Nucleus accumbens (tissue), 56 donors: Measurements from ENCODE around the gene SLC12A6.
"Not testable (repeated sequence)": the region's sequence is repeated elsewhere in the genome, so short reads cannot be mapped to it uniquely, and the experiment has no call there.

Source experiments
- DNase-seq, 56 donors: peaks; one replicate each; lab custom pipeline; 2025; lab: John Stamatoyannopoulos, UW

The SLC12A6 gene

DNA sequence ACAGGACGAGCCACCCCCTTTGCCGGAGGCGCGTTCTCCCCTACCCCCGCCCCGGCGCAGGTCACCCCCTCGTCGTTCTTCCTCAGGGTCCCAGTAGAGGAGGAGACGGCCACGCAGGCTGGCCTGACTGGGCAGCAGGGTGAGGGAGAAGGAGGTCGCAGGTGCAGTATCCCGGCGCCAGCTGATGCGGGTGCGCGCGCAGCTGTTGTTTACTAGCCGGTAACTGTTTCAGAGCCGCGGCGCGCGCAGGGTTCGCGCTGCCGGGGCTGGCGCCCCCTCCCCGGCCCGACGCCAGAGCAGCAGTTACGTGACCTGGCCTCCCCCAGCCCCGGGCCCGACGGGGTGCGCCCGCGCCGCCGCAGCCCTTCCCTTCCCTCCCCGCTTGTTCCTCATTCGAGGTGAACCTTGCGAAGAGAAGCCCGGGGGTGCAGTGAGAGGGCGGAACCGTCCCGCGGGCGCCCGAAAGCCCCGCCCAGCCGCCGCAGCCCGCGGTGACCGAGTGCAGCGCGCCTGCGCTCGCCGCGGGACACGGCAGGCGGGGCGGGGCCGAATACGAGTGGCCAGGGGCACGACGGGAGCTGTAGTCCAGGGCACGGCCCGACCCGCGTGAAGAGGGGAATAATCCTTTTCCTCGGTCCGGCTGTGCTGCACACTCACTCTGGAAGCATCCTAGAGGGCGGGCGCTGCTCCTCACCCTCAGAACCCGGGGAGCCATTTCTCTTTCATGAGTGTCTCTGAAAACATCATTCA is at the start of gene SLC12A6:
Gene SLC12A6, minus strand, starts transcription at position 225 of the 750 bp plus-strand sequence. CDS start 1,101 bp downstream, outside the sequence.
- peak; percentile 10 to 97 (median 87) for DNase-seq

DNA sequence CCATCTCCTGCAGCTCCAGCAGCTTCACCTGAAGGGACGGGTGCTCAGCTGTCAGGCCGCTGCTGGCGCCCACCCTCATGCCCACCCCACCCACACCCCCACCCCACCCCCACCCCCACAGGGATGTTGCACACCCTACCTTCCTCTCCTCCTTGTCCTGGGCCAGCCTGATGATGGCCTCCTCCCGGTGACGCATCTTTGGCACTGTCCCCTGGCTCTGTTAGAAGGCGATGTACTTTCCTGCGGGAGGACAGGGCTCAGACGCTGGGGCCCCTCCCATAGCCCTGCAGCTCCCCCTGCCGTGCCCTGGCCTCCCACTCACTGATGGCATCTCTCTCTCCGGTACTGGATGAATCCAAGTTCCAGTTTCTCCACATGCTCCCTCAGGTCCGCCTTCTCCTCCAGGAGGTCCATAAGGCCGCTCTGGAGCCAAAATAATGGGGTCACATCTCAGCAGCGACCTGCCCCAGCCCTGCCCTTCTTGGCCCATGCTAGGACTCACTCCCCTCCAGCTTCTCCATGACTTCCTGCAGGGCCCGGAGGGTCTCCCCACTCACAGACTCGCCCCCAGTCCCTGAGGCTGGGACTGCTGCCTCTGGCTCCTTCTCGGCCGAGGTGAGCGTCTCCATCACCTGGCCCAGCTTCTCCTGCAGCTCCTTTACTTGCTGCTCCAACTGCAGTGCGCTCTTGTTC is 44.4 kb upstream of the SLC12A6 start:
- DNase-seq = not testable (repeated sequence)

DNA sequence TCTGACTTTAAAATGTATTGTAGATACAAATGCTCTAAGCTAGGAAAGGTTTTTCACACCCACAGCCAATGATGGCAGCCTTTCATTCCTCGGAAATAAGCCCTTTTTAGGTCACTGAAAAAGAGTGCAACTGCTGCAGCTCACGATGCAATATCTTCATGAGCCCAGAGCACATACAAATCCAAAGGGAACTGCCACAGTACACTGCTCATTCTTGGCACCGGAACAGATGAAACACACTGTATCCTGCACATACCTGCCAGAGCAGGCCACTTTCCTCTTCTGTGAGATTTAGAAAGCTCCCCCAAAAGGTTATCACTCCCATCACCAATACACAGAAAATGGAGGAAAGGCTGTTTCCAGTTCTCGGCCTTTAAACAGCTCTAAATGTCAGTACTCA is 42.9 kb upstream of the SLC12A6 start:
- DNase-seq = not testable (repeated sequence)

DNA sequence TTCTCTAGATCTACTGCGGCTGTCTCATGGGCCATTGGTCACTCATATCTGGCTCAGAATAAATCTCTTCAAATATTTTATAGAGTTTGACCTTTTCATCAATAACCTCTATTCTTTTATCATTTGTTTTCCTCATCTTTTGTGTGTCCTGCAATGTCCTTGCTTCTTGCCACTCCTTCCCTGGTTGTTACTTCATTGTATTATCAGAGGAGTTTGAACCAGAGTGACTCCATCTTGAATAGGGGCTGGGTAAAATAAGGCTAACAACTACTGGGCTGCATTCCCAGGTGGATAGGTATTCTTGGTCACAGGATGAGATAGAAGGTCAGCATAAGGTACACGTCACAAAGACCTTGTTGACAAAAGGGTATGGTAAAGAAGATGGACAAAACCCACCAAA is 39.3 kb upstream of the SLC12A6 start:
- no peak for DNase-seq

DNA sequence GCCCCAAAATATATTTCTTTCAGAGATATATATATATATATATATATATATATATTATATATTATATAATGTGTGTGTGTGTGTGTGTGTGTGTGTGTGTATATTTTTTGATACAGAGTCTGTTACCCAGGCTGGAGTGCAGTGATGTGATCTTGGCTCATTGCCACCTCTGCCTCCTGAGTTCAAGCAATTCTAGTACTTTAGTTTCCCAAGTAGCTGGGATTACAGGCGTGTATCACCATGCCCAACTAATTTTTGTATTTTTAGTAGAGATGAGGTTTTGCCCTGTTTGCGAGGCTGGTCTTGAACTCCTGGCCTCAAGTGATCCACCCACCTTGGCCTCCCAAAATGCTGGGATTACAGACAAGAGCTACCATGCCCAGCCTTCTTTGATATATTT is 38.0 kb upstream of the SLC12A6 start:
- DNase-seq = not testable (repeated sequence)

DNA sequence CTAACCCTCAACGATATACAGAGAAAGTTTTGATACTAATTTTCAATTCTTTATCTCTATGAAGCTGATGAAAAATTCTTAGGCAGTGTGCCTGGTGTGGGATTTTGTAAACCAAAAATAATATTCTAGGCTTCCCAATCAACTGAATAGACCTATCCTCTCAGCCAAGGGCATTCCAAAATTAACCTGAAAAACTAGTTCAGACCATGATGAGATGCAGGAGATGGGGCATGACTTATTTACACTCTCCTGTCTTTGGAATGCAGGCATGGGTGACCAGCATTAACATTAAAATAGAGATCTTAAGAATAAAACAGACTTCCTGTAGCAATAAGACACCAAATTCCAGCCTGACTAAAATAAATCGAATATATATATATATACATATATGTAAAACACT is 37.2 kb upstream of the SLC12A6 start:
- DNase-seq = no peak

DNA sequence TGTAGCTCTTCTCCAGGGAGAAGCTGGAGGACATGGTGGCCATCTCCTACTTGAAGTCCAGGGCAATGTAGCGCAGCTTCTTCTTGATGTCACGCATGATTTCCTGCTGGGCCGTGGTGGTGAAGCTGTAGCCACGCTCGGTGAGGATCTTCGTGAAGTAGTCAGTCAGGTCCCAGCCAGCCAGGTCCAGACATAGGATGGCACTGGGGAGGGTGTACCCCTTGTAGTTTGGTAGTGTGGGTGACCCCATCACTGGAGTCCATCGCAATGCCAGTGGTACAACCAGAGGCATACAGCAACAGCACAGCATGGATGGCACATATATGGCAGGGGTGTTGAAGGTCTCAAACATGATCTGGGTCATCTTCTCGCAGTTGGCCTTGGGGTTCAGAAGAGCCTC is 36.4 kb upstream of the SLC12A6 start:
- no peak for DNase-seq

DNA sequence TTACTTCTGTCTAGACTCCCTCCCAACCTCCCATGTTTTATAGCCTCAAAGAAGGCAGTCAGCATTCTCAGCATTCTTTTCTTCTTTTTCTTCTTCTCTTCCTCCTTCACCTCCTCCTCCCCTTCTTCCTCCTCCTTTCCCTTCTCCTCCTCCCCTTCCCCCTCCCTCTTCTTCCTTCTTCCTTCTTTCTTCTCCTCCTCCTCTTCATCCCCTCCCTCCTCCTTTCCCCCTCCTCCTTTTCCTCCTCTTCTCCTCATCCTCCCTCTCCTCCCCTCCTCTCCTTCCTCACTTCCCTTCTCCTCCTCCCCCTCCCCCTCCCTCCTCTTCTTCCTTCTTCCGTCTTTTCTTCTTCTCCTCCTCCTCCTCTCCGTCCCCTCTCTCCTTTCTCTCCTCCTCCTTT is 33.1 kb upstream of the SLC12A6 start:
- DNase-seq = no peak

DNA sequence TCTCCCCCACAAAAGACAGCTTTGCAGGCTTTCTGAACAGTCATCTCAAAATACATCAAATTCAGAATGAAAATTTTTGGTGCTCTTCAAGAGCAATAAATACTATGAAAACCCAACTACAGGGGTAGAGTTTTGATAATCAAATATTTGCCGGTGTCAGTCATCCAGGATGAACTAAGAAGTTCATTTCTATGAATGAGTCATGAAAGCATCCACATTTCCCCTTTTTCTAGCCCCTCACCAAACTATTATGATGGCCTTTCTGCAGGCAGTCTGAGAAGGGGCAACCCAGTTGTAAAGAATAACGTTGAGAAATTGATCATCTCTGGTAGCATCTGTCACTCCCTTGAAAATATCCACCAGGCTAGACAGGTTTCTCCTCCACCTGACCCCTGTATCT is 32.5 kb upstream of the SLC12A6 start:
- DNase-seq = no peak

DNA sequence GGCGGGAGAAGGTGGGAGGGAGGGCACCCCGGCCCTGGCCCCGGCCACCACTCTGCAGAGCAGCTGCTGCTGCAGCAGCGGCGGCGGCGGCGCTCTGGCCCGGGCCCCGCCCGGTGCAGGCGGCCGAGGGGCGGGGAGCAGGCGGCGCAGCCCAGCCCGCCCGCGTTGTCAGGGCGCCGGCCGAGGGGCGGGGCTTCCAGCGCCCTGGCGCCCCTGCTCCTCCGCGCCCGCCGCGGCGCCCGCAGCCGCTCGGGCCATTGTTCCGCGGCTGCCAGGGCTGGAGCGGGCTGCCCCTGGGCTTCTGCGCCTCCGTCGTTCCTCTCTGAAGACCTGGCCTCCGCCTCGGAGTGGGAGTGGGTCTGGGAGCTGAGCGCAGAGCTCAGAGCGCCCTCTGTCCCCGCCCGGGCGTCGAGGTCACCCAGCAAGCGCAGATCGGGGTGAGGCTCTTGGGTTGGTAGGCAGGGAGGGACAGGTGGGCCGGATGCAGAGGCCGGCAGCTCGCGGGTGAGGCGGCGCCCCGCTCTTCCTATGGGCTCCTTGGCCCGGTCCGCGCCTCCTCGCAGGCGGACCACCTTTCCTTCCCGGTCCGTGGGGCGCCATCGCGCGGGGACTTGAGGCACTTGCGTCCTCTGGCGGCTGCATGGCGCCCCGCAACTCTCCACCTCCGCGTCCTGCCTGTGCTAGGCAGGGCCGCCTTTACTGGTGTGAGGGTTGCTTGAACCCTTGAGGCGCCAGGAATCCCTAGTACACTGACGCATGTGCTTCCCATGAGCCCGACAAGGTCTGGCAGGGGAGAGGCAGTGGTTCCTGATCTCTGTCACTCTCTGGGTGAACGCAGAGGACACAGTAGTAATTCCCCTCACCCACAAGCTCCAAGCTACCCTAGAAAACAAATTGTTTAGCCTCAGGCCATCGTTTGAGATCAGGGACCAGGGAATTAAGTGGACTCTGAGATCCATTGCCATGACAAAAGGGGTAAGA is 29.8 kb upstream of the SLC12A6 start, which contains the start of gene LPCAT4:
Gene LPCAT4, minus strand, starts transcription at position 96 of the 981 bp plus-strand sequence. CDS start 96 bp downstream, outside the sequence.
- DNase-seq = peak in 55 of 56 donors; percentile 11 to 94 (median 82)

DNA sequence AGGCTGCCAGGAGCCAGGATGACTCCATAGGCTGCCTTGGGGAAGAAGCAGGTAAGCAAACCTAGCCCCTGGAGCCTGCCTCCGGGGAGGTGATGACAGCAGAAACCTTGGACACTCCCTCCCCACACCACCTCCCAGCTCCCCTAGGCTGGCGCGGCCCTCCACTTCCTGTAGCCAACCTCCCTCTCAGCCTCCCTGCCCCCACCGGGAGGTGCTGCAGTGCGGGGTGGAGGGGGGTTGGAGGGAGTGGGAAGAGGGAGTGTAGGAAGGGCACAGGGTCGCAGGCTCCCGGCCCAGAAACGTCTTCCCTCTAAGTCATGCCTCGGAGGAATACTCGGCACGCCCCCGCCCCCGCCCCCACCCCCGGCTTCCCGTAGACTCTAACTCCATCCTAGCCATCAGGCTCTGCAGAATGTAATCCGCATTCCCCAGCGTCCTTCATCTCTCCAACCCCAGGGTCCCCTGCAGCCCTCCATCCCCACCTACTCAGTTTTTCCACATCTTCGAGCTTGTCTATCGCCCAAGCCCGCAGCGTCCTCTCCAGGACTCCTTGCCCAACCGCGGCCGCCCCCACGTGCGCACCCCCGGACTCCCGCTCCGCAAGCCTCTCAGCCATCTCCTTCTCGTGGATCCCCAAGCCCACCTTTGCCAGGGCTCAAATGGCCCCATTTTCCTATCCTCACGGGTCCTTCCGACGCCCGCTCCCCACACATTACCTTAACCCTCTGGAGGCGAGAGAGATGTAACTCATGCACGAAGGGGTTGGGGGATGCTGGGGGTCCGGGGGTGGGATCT is 28.9 kb upstream of the SLC12A6 start:
- peak in 46 of 56 donors; percentile 9 to 72 (median 39) for DNase-seq

DNA sequence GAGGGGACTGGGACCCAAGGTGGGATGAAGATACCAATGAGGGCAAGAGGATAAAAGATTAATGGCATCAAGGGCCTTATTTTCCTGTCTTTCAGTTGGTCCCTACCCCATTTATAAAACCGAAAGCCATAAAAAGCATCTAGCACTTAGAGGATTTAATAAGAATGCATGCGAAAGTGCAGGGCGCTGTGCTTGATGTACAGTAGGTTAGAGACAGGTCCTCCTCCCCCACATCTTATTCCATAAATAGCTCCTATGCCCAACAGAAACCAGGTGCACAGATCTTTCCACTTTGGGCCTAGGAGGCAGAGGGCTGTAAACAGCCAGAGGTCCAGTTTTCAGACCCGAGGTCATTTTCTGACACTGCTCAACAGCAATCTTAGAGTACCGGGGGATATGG is 28.3 kb upstream of the SLC12A6 start:
- DNase-seq = peak in 6 of 56 donors; percentile 37 to 51 (median 44)

DNA sequence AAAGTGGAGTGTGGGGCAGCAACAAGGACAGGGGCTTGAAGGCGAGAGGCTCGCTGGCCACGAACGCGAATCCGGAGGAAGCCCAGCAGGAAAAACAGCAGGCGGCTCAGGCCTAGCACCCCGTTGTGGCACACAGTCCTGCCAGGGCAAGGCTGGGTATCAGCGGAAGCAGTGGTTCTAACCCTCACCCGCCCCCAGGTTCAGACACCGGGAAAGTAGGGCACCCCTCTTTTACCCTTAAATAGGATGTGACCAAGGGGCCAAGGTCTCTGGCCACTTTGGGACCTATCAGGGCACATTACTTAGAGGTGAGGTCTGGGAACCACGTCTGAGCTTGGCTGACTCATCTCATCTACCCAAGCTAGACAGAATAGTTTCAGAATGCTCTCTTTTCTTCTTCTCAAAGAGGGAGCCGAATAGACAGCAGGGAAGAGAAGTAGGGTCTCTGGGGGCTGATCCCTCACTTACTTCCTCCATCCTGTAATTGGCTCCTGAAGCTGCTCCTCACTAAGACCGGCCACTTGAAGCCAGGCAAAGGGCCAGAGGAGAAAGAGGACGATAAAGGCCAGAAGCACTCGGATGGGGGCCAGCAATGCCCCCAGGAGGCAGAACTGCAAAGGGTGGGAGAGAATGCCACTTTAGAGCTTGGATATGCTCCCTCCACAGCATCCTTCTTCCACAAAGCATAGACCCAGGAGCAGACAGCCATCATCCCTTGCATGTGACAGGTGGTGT is 27.7 kb upstream of the SLC12A6 start:
- peak in 5 of 56 donors; percentile 3 to 18 (median 5) for DNase-seq

DNA sequence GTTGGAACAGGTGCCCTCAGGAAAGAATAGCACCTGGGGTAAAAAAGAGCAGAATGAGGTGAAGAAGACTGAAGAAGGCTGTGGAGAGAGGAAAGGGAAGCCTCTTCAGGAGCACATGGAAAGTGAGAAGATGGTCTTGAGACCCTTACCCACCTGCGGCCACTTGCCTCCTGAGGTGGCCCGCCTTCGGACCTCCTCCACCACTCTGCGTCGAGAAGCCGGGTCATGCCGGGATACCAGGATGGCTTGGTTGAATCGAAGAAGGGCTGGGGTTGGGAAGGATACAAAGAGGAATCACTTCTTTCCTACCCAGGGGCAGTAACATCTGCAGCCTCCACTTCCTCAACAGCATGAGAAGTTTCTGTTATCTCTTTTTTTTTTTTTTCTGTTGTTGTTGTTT is 26.5 kb upstream of the SLC12A6 start:
- no peak for DNase-seq

DNA sequence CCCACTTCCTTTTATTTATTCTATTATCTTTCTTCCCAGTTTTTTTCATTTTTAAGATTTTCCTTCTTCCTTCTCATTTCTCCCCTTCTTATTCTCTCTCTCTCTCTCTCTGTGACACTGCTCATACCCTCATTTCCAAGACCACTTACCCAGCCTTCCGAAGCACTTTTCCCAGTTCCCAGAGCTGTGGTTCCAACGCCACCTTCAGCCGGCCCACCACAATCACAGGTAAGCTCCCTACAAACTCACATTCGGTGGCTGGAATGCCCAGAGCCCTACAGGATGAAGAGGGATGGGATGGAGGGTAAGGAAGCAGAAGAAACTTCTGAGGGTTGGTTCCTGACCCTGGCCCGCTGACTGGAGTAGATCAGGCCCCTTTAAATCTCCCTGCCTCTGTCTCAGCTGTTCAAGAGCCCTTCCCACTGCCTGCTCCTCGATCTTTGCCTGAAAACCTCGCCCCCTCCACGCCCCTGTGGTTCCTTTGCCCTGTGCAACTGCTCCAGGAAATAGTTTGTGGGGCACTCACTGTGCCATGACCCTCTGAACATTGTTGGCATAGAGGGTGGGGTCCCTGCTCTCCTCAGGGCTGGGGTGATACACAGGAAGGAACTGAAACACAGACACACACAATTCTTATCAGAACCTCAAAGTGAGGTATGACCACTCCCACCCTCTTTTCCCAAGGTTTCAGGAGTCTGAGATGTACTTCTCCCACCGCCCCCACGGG is 24.6 kb upstream of the SLC12A6 start:
- DNase-seq = no peak

DNA sequence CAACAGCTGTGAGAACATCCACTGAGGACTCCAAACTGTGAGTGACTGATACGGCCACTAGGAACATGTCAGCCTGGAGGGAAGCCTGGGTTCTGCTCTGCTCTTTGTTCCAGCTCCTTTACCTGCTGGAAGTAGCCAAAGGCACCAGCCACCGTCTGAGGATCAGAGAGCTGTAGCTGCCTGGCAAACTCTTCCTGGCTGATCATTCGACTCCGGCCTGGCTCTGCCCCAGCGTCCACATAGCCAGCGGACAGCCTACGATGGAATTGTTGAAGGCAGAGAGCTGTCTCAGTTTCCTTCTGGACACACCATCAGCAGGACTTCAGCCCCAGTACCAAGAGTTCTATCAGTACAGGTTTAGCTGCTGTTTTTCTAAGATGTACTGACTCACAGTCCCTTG is 23.7 kb upstream of the SLC12A6 start:
- DNase-seq = no peak

DNA sequence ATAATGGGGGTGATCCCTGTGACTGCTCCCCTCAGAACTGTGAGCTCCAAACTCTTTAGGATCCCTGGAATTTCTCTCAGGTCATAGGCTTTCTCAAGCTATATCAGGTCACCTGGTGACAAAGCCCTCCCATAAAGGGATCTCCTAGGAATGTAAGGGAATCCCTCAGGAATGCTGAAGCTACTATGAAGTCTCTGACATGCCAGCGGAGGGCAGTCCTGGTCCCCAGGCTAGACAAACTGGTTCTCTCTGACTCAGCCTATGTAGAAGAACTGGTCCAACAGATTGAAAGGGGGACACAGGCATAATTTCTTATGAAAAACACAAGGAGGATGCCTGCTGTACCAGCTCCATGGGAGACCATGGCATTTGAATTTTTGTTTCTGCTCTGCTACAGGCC is 22.7 kb upstream of the SLC12A6 start:
- DNase-seq = no peak

DNA sequence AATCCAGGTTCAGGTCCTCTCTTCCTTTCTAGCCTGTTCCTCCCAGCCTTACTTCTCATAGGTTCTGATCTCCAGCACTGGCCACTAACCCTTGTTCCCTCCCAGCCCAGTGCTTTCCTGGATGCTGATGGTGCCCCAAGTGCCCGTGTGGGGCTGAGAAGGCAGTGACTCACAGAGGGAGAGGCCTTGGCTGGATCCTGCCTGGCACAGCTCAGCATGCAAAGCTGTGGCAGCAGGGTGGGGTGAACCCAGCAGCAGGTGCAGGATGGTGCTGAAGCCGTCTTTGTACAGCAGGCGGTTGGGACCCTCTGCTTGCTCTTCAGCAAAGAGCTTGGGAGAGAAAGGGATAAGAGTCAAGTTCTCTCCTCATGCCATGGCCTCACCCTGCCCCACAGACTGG is 21.8 kb upstream of the SLC12A6 start:
- DNase-seq = no peak
